Hepatocyte (in vitro differentiated cells): ENCODE measurements around the gene CHCHD6.

Source experiments
- CTCF ChIP-seq: fragments of 200-600 bp; sonication (generic); IDR thresholded peaks from 2 replicates; pipeline ENCODE4 v1.5.1; 2016; ENCODE audit warnings: antibody characterized with exemption, mild to moderate bottlenecking; ENCODE audit not compliant: poor library complexity
- EZH2 ChIP-seq: fragments of 200-600 bp; sonication (generic); IDR thresholded peaks from 2 replicates; pipeline ENCODE4 v1.6.1; 2016; ENCODE audit warnings: antibody characterized with exemption, mild to moderate bottlenecking, borderline replicate concordance
- EZH2phosphoT487 ChIP-seq: fragments of 200-600 bp; sonication (generic); IDR thresholded peaks from one replicate; pipeline ENCODE4 v1.6.1; 2018; ENCODE audit warnings: antibody characterized with exemption, mild to moderate bottlenecking, low read depth, moderate library complexity; ENCODE audit not compliant: unreplicated experiment, severe bottlenecking

DNA sequence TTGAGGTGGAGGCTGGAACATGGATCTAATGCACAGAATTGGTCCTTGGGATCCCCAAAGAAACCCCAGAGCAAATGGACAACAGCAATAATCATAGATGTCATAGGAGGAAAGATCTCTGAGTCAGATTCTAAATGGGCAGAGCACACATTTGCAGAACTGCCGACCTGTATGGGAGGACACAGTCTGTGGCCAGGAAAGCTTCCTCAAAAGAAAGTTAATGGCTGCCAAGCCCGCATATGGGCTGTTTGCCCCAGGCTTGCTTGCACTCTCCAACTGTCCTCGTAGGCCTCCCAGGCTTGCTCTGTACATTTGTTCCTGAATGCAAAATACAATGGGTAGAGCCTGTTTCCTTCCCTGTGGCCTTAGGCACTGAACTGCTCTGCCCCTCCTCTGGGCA, 176.9 kb downstream of the CHCHD6 start:
- TF ChIP-seq CTCF: no peak
- TF ChIP-seq EZH2phosphoT487: no peak
- no peak for TF ChIP-seq EZH2
